Eye (tissue), 1 donor: ENCODE results near the gene NBR1.
"Not testable (repeated sequence)": the region's sequence is repeated elsewhere in the genome, so short reads cannot be mapped to it uniquely, and the experiment has no call there.

ENCODE experiments used
- DNase-seq: peaks from one replicate; pipeline ENCODE4 v3.0.0-alpha.2; 2015

The NBR1 gene

DNA sequence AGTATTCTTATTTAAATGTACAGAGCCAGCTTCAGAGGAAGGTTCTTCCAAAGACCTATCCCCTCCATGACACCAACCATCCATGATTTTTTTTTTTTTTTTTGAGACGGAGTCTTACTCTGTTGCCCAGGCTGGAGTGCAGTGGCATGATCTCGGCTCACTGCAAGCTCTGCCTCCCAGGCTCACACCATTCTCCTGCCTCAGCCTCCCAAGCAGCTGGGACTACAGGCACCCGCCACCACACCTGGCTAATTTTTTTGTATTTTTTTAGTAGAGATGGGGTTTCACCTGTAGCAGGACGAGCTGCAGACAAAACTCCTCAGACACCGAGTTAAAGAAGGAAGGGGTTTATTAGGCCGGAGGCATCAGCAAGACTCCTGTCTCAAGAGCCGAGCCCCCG is 11.1 kb upstream of the NBR1 start:
- not testable (repeated sequence) for DNase-seq

- not testable (repeated sequence) for DNase-seq
Measured at GRCh38 chr17:43165971-43166370, 5.0 kb upstream of the NBR1 start.

GRCh38 chr17:43169561-43170139 is 1.4 kb upstream of the NBR1 start:
- DNase-seq, result no peak

GRCh38 chr17:43170140-43170765 is 761 bp upstream of the NBR1 start:
- DNase-seq, result peak; percentile 95

DNA sequence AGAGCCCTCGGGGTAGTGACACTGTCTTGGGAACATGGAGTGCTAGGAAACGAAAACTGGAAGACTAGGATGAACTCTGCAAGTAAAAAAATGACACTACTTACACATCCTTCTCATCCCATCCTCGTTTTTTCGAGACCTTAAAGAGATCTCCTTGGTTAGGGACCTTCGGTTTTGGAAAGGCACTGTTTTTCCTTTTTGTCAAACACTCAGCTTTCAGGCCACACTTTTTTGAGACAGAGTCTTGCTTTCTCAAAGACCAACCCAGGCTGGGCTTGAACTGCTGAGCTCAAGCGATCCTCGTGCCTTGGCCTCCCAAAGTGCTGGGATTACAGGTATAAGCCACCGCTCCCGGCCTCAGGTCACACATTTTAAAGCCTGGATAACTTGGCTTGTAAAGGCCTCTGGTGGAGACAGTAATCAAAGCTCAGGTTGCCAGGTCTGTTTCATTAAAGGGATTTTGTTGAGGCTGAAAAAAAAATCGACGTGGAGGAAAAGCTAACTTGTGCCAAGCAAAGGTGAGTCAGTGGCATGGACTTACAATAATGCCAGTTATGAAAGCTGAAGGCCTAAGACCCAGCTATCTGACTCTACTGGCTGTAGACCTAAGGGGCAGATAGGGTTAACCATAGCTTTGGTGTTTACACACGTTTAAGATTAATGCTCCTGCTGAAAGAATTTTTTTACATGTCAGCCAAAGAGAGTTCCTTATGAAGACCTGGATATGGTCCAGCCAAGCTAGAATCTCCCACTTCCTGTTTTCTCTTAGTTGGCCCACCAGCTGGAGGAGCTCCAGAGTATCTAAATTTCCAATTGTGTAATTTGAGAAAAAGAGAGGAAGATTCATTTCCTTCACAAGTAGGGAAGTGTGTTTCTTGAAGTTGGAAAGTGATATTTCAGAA is 823 bp downstream of the NBR1 start:
- peak; percentile 78 for DNase-seq

DNA sequence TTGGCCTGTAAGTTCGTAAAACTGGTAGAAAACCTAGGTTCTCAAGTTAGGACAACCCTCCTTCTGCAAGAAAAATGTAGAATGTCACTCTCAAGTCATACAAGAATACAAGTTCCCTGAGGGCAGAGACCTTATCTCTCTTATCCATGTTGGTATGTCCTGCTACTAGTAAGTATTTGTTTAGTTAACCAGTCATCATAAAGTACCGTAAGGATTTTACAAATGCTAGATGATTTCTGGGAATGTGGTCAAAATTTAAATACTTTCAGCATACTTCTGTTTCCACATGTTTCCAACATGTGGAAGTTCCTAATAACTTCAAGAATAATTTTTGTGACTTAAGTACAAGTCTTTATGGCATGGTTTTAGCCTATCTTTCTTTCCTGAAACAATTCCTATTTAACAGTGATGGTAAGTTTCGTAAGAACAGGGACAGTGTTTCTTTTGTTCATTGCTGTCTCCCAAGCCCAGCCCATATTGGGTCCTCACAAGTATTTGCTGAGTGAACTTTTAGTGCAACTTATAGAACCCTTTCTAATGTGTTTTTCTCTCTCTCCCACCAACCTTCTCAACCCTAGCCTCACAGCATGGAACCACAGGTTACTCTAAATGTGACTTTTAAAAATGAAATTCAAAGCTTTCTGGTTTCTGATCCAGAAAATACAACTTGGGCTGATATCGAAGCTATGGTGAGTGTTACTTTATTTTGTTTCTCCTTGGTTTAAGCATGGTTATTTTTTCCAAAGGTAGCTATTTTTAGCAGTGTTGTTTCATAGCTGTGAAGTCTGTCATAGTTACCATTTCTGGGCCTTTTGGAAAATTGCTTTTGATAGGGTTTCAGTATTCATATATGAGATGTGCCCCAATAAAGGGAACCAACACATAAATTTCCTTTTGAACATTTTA is 4.5 kb downstream of the NBR1 start:
- peak; percentile 2 for DNase-seq

DNA sequence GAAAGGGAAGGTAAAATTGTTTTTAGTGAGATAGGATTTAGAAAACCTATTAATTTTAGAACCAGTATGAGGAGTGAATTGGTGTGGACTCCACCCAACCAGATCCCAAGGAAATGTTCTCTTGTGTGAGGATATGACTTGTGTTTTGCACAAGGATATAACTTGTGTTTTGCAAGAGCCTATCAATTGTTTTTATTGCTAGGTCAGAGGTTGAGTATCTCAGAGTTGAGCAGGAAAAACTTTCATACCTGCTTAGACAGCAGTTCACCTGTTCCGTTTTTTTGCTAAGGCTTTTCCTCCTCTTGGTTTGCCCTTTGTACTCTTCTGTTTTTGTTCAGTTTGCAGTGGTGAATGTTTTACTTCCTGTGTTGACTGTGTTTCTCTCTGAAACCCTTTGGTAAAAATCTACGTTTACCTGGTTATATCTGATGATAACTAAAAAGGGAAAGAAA is 5.1 kb downstream of the NBR1 start:
- DNase-seq, result no peak

- no peak for DNase-seq
Measured at GRCh38 chr17:43183921-43184320, 12.9 kb downstream of the NBR1 start.

DNA sequence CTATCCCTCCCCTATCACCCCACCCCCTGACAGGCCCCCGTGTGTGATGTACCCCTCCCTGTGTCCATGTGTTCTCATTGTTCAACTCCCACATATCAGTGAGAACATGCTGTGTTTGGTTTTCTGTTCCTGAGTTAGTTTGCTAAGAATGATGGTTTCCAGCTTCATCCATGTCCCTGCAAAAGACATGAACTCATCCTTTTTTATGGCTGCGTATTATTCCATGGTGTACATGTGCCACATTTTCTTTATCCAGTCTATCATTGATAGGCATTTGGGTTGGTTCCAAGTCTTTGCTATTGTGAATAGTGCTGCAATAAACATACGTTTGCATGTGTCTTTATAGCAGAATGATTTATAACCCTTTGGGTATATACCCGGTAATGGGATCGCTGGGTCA is 15.6 kb downstream of the NBR1 start:
- not testable (repeated sequence) for DNase-seq

DNA sequence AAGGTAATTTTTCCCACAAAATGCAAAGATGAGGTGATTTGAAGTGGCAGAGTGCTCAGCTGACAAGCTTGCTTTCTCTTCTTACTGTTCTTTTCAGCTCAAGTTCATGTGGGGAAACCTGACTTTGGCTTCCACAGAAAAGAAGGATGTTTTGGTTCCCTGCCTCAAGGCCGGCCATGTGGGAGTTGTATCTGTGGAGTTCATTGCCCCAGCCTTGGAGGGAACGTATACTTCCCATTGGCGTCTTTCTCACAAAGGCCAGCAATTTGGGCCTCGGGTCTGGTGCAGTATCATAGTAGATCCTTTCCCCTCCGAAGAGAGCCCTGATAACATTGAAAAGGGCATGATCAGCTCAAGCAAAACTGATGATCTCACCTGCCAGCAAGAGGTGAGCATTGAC is 22.2 kb downstream of the NBR1 start:
- DNase-seq, result no peak

GRCh38 chr17:43199633-43200032 is 28.6 kb downstream of the NBR1 start:
- no peak for DNase-seq

GRCh38 chr17:43200127-43200526 is 29.1 kb downstream of the NBR1 start:
- peak; percentile 17 for DNase-seq

DNA sequence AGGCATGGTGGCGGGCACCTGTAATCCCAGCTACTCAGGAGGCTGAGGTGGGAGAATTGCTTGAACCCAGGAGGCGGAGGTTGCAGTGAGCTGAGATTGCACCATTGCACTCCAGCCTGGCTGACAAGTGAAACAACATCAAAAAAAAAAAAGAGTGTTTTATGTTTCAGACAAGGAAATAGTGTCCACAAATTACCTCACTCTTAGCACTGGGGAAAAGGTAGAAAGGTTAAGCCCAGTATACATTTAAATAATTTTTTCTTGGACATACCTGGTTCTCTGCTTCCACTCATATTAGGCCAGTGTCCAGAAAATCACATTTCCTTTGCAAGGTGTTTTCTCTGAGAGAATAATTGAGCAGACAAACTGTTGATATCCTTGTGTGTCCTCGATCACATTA is 32.0 kb downstream of the NBR1 start:
- DNase-seq, result not testable (repeated sequence)

DNA sequence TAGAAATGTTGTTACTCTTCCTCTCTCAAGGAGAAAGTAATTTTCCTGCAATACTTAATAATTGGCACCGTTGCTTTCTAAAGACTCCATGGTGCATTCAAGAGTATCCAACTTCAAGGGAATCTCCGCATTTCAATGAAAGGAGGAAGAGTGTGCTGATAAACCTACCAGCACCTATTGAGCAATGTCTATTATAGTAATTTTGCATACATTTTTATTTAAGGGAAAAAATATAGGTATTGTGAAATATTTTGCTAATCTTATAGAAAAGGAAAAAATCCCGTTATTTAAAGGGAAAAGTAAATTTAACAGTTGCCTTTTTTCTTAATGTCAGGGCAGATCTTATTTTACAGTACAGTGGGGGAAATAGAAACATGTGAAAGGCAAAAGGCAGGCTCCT is 39.6 kb downstream of the NBR1 start:
- no peak for DNase-seq

DNA sequence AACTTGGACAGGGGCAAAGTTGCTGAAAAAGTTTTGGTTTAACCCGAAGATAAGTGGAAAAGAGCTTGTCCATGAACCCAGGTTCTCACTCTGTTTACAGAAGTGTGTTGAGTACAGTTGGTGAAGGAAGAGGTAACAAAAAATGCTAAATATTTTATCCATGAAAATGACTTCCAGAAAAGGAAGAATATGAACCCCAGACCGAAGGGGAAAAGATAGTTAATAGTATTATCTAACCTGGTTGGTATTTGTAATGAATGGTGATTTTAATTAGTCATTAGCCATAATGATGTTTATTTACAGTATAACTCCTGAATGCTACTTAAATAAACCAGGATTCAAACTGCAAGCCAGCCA is 40.1 kb downstream of the NBR1 start:
- no peak for DNase-seq

DNA sequence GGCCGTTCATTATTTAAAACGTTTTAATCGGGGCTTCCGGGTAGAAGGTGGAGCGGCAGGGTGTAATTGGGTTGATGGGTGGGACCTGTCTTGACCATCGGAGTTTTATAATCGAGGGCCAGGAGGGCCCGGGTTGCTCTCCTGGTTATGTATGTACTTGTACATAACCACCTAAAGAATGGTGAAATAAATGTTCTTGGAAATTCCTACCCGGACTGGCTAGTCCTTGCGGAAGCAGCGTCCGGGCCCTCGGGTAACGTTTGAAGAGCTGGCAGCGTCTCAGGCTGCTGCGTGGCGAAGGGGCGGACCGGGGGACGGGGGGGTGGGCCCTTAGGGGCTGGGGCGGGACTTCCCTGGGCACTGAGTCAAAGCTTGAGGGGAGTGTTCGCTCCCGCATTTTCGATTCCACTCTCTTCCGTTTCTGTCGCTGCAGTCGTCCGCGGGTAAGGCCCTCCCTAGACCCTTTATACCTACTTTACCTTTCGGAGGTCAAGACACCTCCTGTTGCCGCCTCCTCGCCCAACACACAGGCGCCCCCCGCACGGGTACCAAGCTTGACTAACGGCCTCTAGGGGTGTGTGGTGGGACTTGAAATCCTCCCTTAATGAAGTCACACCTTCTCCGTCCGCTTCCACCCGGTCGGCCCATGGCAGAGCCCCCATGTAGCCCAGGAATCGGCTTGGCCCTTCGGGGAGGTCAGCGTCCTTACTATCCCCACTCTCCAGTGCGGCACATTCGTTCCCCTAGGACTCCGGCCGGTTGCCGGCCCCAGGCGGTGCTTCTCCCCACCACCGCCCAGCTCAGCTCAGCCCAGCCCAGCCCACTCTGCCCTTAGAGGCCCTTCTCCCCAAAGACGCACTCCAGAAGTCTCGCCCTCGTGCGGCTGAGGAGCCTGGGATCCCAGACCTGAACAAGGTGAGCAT is 40.7 kb downstream of the NBR1 start, which contains the start of gene TMEM106A:
Gene TMEM106A (plus strand): TSS at position 396 of the 923 bp plus-strand sequence. CDS start 1,167 bp downstream, outside the sequence.
- peak; percentile 84 for DNase-seq

DNA sequence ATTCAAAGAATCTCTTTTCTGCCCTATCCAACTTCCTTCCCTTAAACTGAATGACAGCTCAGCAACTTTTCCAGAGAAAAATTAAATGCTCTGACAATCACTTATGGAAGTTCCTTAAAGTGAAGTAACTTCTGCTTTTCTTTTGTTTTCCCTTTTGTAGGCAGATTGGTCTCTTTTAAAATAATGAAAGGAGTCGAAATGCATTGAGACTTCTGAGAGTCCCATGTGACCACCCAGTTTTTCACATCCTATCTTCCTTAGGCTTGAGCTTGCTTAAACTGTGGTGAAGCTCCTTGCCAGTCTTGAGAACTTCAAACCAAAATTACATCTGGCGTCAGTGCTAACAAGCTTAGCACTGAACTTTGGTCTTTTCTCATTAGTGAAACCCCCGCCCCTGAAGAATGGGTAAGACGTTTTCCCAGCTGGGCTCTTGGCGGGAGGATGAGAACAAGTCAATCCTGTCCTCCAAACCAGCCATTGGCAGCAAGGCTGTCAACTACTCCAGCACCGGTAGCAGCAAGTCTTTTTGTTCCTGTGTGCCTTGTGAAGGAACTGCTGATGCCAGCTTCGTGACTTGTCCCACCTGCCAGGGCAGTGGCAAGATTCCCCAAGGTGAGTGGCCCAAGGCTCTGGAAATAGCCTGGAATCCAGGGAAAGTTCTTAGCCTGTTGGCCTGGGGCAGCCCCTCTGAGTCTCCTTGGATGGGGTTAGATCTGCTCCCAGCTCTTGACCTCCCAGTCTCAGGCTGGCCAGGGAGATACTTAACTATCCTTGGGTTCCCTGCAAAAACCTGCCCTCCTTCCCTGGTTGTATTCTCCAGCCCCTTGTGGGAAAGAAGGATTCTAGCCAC is 41.9 kb downstream of the NBR1 start:
- peak; percentile 30 for DNase-seq

GRCh38 chr17:43213545-43213944 is 42.5 kb downstream of the NBR1 start:
- no peak for DNase-seq

DNA sequence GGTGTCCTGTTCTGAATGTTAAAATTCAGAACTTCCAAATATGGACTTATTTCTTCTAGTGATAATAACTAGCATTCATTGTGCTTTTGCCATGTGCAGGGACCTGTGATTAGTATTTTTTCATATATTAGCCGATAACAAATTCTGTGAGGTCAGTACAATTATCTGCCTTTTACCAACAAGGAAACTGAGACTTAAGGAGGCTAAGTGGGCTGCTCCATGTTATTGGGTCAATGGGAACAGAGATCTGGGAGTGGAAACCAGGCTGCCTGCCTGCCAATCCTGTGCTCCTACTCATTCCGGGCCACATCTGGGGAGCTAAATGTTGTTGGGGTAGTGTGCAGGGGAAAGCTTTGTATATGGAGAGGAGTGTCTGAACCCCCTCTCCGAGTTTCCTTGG is 44.3 kb downstream of the NBR1 start:
- no peak for DNase-seq

- DNase-seq, result no peak
Measured at GRCh38 chr17:43216369-43216761, 45.4 kb downstream of the NBR1 start.
